Smooth muscle cell of the brain vasculature (primary cell): ENCODE measurements around the gene TMEM132D.

ENCODE experiments used
- DNase-seq: peaks from one replicate; pipeline ENCODE4 v3.0.0-alpha.2; 2012; ENCODE audit warnings: low read depth, low spot score

TMEM132D gene

GRCh38 chr12:129825316-129825715 is 78.5 kb downstream of the TMEM132D start:
- DNase-seq = no peak

- no peak for DNase-seq
Observed at GRCh38 chr12:129821964-129822363, 81.9 kb downstream of the TMEM132D start.

- DNase-seq = no peak
Observed at GRCh38 chr12:129819391-129819790, 84.4 kb downstream of the TMEM132D start.

- no peak for DNase-seq
Observed at GRCh38 chr12:129815846-129816245, 88.0 kb downstream of the TMEM132D start.

- DNase-seq = no peak
Observed at GRCh38 chr12:129811963-129812362, 91.9 kb downstream of the TMEM132D start.

GRCh38 chr12:129807136-129807535 is 96.7 kb downstream of the TMEM132D start:
- DNase-seq = no peak

GRCh38 chr12:129791396-129791795 is 112.4 kb downstream of the TMEM132D start:
- DNase-seq = no peak

GRCh38 chr12:129790930-129791329 is 112.9 kb downstream of the TMEM132D start:
- DNase-seq = no peak

GRCh38 chr12:129790331-129790730 is 113.5 kb downstream of the TMEM132D start:
- DNase-seq = no peak

- DNase-seq = no peak
Observed at GRCh38 chr12:129789921-129790320, 113.9 kb downstream of the TMEM132D start.

- DNase-seq = no peak
Observed at GRCh38 chr12:129788506-129789084, 115.2 kb downstream of the TMEM132D start.

- DNase-seq = no peak
Observed at GRCh38 chr12:129779989-129780388, 123.8 kb downstream of the TMEM132D start.

- DNase-seq = no peak
Observed at GRCh38 chr12:129779033-129779432, 124.8 kb downstream of the TMEM132D start.

- DNase-seq = no peak
Observed at GRCh38 chr12:129776977-129777667, 126.7 kb downstream of the TMEM132D start.

- peak; percentile 41 for DNase-seq
Observed at GRCh38 chr12:129772501-129773493, 131.0 kb downstream of the TMEM132D start.

GRCh38 chr12:129771238-129771637 is 132.6 kb downstream of the TMEM132D start:
- no peak for DNase-seq

- DNase-seq = no peak
Observed at GRCh38 chr12:129765719-129766118, 138.1 kb downstream of the TMEM132D start.

GRCh38 chr12:129762436-129762835 is 141.4 kb downstream of the TMEM132D start:
- DNase-seq = no peak

- peak; percentile 7 for DNase-seq
Observed at GRCh38 chr12:129753586-129753985, 150.2 kb downstream of the TMEM132D start.

- no peak for DNase-seq
Observed at GRCh38 chr12:129750421-129750820, 153.4 kb downstream of the TMEM132D start.

- DNase-seq = no peak
Observed at GRCh38 chr12:129746318-129746717, 157.5 kb downstream of the TMEM132D start.

- no peak for DNase-seq
Observed at GRCh38 chr12:129729170-129729569, 174.7 kb downstream of the TMEM132D start.
